ENCODE results near the gene KIF4A. TPM values are rescaled to one million over a fixed set of nuclear protein-coding genes. Genes with fewer than 3 reads are reported as not detected.

The KIF4A gene
- total and polyA plus RNA-seq, 10 of the 15 experiments (the other 5 are each of a cell fraction or from before 2014, with no cell fraction given), result 10.8 to 28.8 (median 22.5) TPM

GRCh38 chrX:70402721-70403120 lies 112.8 kb downstream of the KIF4A start:
- H2AFZ ChIP-seq (ENCODE audit: control insufficient read depth, low read depth, low read length), result no peak overlapping the region
- H3K4me2 ChIP-seq (ENCODE audit: control insufficient read depth, insufficient read depth), result no peak overlapping the region
- BruUV-seq (replicated peaks), result no TSS peak
- 60% methylated on average over 2 of the region's 2 CpGs for WGBS (ENCODE audit: insufficient coverage, insufficient replicate concordance, low lambda C conversion rate, missing lambda C conversion rate)
- no peaks in the 10 kb centered on the region for H3K9me3 ChIP-seq (replicated peaks; ENCODE audit: control insufficient read depth, insufficient read depth, low read length)
- no peaks in the 10 kb centered on the region; a peak in 1 of 4 replicates for H3K36me3 ChIP-seq (ENCODE audit: control insufficient read depth in 2 of 2, insufficient read depth in 2 of 2, low read length in 1 of 2)
- H3K4me3 ChIP-seq, result no peak overlapping the region
- no peaks in the 10 kb centered on the region for H3K79me2 ChIP-seq (ENCODE audit: control insufficient read depth, insufficient read depth, low read length)
- in situ Hi-C loops (cut with MboI) (no loop called here), intact Hi-C loops (cut with micrococcal nuclease; ENCODE audit: unreplicated experiment) (no loop called here)
- no peaks in the 10 kb centered on the region for H4K20me1 ChIP-seq (ENCODE audit: control insufficient read depth, insufficient read depth)
- H3K27ac ChIP-seq (ENCODE audit: control insufficient read depth, insufficient read depth), result no peak overlapping the region
- DNase-seq (ENCODE audit: low read depth, low spot score), result no peak
- SMC1A ChIA-PET (ENCODE audit: uncharacterized antibody, unreplicated experiment), result interaction anchor here (1.3 kb wide), 1 partner anchor 33 kb away, joined by 3 read pairs; no protein-coding TSS in a partner anchor
- TF ChIP-seq ZBTB40 (IDR thresholded peaks at IDR 0.05; ENCODE audit: borderline replicate concordance), result no peak
- no peak for TF ChIP-seq NFYB (IDR thresholded peaks at IDR 0.05; ENCODE audit: insufficient read depth, low read depth, low read length)
- TF ChIP-seq IRF5 (IDR thresholded peaks at IDR 0.05; ENCODE audit: borderline replicate concordance), result no peak
- no peak for TF ChIP-seq CBX3 (IDR thresholded peaks at IDR 0.05; ENCODE audit: borderline replicate concordance, low read depth)
- TF ChIP-seq, protein P1, sequence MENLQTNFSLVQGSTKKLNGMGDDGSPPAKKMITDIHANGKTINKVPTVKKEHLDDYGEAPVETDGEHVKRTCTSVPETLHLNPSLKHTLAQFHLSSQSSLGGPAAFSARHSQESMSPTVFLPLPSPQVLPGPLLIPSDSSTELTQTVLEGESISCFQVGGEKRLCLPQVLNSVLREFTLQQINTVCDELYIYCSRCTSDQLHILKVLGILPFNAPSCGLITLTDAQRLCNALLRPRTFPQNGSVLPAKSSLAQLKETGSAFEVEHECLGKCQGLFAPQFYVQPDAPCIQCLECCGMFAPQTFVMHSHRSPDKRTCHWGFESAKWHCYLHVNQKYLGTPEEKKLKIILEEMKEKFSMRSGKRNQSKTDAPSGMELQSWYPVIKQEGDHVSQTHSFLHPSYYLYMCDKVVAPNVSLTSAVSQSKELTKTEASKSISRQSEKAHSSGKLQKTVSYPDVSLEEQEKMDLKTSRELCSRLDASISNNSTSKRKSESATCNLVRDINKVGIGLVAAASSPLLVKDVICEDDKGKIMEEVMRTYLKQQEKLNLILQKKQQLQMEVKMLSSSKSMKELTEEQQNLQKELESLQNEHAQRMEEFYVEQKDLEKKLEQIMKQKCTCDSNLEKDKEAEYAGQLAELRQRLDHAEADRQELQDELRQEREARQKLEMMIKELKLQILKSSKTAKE (IDR thresholded peaks at IDR 0.05; ENCODE audit: low read depth, poor library complexity, severe bottlenecking), result no peak
- no peak for TF ChIP-seq ETV6 (conservative IDR thresholded peaks at IDR 0.05 in 1 of 2, IDR thresholded peaks at IDR 0.05 in 1 of 2; ENCODE audit: borderline replicate concordance in 1 of 2, low read depth in 1 of 2)
- no peak for TF ChIP-seq ELK1 (IDR thresholded peaks at IDR 0.05; ENCODE audit: low read depth, low read length)
- no peak for TF ChIP-seq JUNB (IDR thresholded peaks at IDR 0.05)
- TF ChIP-seq ZNF207 (IDR thresholded peaks at IDR 0.05; ENCODE audit: borderline replicate concordance), result no peak
- no peak for TF ChIP-seq JUND (IDR thresholded peaks at IDR 0.05; ENCODE audit: low read depth, low read length)
- no peak for TF ChIP-seq FOXK2 (IDR thresholded peaks at IDR 0.05)
- TF ChIP-seq KLF5 (IDR thresholded peaks at IDR 0.05; ENCODE audit: partially characterized antibody), result no peak
- no peak for TF ChIP-seq EP300 (IDR thresholded peaks at IDR 0.05; ENCODE audit: borderline replicate concordance in 1 of 2, control insufficient read depth in 1 of 2, low read depth in 2 of 2, low read length in 2 of 2)
- no peak for TF ChIP-seq ZNF274 (IDR thresholded peaks at IDR 0.05; ENCODE audit: insufficient read depth, insufficient read length)
- POLR2A ChIA-PET, result no interaction called here
- no peak for FAIRE-seq
- no peaks in the 10 kb centered on the region for H3K27me3 ChIP-seq (replicated peaks in 1 of 2; ENCODE audit: control insufficient read depth in 2 of 2, insufficient read depth in 2 of 2, low read length in 1 of 2)
- RAD21 ChIA-PET (ENCODE audit: unreplicated experiment), result no interaction called here
- CTCF ChIA-PET, result no interaction called here
- no peaks in the 10 kb centered on the region for H3K4me1 ChIP-seq (ENCODE audit: control insufficient read depth, insufficient read depth, low read length)
- no peak overlapping the region for H3K9ac ChIP-seq (ENCODE audit: control insufficient read depth, insufficient read depth, low read length)
- no peak for ATAC-seq

All from GM12878 (cell line).